ENCODE data around the gene ADD2.

The ADD2 gene

DNA sequence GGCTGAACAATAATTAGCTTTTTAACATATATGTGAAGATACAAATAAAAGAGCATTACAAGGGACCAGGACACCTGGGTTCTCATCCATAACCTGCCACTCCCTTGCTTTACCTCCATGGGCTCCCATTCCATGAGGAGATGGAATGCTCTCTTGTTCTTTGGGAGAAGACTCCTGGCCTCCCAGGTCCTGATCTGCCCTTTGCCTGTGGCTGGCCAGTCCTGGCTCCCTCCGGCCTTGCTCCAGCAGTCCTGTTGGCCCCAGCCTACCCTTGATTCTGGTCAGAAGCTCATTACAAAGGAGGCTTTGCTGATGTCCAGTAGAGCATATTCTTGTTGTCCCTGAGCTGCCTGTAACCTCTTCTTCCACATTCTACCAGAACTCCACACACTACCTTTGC lies 60.3 kb downstream of the ADD2 start:
- DNase-seq (ENCODE audit: low read depth in 1 of 2, low spot score in 1 of 2): no peak

DNA sequence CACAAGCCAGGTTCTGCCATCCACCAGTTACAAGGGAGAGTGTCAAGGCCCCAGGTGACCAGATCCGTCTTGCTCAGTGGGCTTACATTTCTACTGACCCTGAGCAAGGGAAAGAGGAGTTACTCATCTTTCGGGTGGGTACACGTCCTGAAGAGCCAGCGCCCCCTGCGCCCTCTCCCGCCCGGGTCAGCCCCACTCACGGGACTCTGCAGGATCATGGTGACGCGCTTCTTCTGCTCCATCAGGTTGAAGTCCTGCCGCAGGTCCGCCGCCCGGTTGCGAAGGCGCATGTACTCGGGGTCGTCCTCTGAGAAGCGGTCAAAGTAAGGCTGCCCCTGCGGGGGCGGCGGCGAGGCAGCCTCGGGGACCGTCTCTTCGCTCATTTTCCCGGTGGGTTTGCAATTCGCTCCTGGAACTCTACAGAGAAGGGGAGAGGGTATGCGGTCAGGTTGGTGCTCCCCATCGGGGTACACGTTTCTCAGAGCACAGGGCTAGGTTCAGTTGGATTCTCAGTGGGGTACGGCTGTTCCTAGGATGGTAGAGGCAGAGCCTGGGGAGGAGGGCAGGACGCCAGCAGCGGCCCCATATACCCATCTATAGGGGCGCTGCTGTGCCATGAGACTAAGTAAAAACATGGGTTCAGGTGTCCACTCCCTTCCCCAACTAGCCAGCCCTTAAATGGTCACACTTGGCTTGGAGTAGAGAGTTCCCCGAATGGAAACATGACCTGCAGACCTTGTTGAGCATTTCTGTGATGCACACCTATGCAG lies 61.8 kb downstream of the ADD2 start:
- DNase-seq (ENCODE audit: low read depth in 1 of 2, low spot score in 1 of 2): no peak

DNA sequence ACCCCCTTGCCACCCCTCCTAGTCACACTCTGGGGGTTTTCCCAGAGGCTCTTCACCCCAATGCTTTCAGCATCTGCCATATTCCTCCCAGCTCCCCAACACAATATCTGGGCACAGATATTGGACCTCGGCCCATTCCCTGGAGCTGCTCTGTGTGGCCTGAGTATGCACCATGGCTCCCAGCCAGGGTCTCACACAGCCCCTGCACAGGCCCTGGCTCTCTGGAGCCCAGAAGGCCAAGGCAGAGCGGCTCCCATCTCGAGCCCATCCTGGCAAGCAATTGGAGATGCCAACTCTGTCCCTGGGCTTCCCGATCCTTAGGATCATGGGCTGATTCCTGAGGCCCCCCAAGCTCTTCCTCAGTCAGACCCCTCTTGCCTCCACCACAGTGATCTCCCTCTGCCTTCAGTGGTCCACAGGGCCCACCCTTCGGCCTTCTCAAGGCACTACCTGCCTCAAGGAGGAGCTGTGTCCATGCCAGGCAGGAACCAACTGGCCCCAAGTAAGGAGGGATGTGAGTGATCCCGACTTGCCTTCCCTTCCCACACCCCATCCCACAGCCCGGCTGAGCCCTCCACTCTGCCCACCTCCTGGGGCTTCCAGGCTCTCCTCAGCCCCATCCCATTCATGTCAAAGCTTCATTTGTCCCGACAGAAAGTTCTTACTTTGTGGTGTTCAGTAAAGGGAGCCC lies 62.7 kb downstream of the ADD2 start:
- DNase-seq (ENCODE audit: low read depth in 1 of 2, low spot score in 1 of 2): no peak

DNA sequence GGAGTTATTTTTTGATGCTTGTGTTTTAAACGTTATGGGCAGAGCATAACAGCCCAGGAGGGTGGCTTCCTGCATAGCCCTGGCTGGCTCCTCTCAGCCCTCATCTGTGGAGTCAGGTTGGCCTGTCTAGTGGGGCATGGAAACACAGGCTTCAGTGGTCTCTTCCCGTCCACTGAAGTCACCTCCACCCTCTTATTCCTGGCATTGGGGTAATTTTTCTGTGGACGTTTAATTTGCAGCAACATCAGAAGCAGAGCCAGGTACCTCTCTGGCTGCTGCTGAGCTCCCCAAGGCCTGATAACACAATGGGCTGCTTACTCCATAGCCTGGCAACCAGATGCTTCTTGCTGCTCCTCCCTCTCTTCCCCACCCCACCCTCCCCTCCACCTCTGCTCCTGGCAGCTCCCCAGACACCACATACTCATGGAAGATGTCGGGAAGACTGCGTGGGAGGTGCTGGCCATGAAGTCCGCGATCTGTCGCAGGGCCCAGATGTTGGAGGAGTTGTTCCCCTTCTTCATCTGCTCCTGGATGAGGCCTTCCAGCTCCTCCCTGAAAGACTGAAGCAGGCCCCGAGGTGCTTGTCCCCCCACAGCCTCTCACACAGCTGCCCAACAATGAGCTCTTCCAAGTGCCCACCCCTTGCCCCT lies 64.0 kb downstream of the ADD2 start:
- no peak for DNase-seq (ENCODE audit: low read depth in 1 of 2, low spot score in 1 of 2)

DNA sequence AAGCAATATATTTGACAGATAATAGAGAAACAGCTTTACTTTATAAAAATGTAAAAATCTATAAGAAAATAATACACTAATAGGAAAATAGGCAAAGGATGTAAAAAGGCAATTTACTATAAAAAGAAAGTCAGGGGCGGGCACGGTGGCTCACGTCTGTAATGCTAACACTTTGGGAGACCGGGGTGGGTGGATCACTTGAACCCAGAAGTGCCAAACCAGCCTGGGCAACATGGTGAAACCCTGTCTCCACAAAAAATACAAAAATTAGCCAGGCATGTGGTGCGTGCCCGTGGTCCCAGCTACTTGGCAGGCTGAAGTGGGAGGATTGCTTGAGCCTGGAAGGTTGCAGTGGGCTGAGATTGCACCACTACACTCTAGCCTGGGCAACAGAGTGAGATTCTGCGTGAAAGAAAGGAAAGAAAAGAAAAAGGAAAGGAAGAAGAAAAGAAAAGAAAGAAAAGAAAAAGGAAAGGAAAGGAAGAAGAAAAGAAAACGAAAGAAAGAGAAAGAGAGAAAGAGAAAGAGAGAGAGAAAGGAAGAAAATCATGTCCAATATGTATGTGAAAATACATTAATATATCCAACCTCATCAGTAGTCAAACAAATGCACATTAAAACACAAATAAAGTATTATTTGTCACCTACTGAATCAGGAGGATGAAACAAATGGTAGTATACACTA lies 65.1 kb downstream of the ADD2 start:
- no peak for DNase-seq (ENCODE audit: low read depth in 1 of 2, low spot score in 1 of 2)

DNA sequence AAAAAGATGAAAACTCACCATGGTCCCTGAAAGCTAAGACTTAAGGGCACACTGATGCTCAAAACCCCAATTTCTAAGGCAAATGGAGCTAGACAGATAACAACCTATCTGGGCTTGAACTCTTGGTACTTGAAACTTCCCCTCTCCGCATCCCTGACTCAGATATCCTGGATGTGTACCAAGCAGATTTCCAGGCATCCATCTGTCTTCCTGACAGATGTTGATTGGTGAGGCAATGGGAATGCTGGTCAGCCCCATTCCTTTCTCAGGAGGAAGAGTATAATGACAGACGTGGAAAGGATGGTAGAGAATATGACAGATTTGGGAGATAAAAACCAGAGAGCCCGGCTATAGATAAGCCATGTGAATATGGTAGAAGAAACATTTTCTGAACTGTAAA lies 69.2 kb downstream of the ADD2 start:
- DNase-seq (ENCODE audit: low read depth in 1 of 2, low spot score in 1 of 2): no peak

DNA sequence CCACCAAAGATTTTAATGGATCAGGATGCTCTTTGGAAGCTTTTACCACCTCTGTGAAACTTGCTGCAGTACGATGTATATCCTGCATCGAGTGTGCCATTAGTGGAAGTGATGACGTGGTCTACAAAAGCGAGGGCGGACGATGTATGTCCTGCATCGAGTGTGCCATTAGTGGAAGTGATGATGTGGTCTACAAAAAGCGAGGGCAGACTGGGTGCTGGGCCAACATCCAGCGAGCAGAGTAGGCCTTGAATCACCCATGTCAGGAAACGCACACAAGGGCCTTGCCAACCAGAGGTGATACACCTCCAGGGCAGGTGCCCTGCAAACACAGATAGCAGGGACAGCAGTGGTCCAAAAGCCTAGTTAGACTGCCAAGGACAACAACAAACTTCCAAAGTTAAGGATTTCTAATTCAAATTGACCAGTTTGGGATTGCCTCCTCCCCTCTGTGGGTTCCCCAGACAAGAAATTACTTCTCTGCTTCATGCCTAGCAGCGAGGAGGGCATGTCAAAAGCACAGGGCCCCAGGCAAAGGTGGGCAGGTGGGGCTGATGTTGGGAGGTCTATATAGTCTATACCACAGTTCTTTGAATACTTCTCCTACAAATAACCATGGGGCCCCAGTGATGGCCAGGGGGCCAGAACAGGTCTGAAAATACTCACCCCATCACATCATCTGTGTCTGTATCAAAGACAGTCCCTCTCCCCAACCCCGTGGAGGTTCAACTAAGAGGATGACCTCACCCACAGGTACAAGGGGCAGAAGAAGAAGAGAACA lies 70.2 kb downstream of the ADD2 start:
- DNase-seq (ENCODE audit: low read depth in 1 of 2, low spot score in 1 of 2): no peak

DNA sequence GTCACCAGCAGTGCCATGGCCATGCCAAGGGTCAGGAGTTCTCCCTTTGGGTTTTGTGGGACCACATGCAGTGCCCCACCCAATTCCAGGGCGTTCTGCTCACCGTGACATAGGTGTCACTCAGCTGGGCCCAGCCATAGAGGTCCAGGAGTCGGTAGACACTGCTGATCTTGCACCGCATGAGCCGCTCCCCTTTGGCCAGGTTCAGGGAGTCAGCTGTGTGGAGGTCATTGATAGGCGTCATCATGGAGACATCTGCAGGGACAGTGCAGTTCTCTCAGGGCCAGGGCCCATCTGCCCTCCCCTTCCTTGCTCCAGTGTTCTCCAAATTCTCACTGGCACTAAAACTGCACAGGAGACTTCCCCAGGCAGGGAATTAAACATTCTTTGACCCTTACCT lies 71.9 kb downstream of the ADD2 start:
- no peak for DNase-seq (ENCODE audit: low read depth in 1 of 2, low spot score in 1 of 2)

DNA sequence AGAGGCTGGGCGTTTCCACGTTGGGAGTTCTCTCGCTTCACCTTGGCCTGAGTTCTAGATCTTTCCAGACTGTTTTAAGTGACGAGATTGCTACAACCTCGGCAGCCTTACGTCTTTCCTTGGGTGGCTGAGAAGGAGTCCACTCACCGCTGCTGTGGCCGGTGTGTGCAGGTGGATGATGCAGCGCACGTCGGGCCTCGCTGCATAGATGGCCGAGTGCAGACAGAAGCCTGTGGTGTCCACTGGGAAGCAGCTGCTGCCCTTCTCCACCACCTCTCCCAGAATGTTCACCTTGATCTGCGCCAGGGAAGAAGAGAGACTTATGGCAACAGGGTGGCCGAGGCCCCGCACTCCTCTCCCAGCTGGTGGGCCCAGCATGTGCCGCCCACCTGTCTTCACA lies 75.7 kb downstream of the ADD2 start:
- no peak for DNase-seq (ENCODE audit: low read depth in 1 of 2, low spot score in 1 of 2)

DNA sequence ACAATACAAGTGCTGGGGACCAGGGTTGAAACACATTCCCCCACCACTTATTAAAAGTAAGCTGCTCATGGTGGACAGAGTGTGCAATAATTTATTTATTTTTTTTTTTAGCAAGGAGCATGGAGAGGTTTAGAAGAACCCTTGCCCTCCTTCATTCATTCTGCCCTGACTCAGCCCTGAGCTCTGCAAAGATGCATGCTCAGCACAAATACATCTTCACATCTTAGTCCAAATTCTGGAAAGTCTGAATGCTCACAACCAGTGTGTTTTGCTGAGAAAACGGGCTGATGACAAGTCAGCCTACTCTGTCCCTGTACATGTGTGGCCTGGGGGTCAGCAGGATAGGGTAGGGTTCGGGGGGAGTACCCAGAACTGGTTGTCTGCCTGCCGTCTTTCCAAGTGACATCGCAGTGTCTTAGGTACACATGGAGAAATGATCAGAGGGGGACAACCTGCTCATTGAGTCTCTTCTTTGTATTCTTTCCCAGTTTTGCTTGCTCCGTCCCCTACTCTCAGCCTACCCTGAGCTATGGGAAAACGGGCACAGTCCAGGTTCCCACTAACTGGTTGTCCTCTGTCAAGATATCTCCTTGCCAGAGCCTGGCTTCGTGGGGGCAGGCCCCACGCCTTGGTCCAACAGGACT lies 76.4 kb downstream of the ADD2 start:
- no peak for DNase-seq (ENCODE audit: low read depth in 1 of 2, low spot score in 1 of 2)

DNA sequence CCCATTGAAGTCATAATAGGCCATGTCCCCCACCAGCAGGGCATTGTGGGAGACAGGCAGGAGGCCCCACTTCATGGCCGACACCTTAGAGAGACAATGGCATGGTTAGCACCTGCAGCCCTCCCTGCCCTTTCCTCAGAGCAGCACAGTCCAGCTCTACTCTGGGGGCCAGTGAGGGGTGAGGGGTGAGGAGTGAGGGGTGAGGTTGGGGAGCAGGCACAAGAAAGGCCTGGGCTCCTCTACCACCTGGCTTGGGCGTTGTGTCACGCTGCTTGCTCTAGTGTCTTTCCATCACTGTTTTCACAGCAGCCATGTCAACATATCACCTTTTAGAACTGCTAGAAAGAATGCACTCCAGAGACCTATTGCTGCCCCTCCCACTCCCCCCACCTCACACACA lies 77.2 kb downstream of the ADD2 start:
- no peak for DNase-seq (ENCODE audit: low read depth in 1 of 2, low spot score in 1 of 2)

DNA sequence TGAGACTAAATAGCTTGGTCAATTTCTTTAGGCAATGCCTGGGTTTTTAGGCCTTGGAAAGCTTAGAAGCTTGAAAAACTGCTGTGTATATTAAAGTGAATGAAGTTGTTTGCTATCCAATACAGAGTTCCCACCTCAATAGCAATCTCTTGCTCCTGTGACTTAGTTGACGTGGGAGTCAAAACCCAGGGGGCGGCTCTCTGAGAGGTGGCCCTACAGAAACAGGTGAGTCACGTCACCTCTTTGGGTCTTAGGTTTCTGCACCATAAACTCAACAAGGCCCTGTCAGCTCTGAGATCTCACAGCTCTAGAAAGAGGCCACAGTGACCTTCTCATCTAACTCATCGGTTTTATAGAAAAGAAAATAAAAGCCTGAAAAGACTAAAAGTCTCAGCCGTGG lies 79.6 kb downstream of the ADD2 start:
- no peak for DNase-seq (ENCODE audit: low read depth in 1 of 2, low spot score in 1 of 2)

DNA sequence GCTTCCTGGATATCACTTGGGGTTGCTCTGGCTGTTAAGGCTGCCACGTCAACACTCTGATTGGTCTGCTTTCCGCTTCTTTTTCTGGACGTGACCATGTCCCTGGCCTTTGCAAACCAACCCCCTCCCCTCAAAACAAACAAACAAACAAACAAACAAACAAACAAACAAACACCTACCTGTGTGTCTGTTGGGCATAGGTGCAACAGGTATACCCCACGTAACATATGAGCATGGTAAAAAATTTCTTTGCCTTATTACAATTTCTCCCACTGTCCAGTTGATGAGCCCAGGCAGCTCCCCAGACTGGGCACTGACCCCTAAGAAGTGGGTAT lies 80.6 kb downstream of the ADD2 start:
- no peak for DNase-seq (ENCODE audit: low read depth in 1 of 2, low spot score in 1 of 2)

DNA sequence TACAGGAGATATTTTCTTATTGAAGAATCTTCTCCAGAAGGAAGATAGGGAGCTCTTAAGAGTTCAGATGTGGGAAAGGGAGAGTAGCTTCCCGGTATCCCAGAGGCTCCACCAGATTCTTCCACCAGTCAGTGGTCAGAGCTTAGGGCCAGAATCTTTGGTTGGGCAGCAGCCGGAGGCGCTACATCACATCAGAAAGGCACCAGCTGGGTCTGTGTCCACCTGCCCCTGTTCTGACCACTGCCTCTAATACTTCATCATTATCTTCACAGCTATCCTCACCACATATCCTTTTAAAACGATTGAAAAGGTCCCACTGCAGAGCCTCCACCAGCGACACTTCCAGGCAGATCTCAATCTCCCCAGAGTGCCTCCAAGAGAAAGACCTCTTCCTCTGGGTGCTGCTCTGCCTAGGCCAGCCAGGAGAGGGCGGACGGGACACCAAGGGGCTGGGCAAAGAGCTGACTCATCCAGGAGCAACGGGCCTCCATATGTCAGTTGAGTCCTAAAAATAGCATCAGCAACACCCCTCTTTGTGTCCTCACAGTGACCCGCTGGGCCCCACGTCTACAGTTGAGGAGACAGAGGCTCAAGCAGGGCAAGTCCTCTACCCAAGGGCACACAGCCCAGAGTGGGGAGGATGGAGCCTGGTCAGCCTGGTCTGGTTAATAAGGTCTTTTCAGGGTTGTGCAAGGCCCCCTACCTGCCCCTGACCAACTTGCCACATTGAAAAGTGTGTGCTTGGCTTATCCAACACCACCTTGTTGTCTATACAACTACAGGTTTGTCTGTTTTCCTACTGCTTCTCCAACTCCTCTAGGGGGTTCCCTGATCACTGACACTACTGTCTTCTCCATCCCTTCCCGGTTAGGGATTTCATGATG lies 81.2 kb downstream of the ADD2 start:
- no peak for DNase-seq (ENCODE audit: low read depth in 1 of 2, low spot score in 1 of 2)

DNA sequence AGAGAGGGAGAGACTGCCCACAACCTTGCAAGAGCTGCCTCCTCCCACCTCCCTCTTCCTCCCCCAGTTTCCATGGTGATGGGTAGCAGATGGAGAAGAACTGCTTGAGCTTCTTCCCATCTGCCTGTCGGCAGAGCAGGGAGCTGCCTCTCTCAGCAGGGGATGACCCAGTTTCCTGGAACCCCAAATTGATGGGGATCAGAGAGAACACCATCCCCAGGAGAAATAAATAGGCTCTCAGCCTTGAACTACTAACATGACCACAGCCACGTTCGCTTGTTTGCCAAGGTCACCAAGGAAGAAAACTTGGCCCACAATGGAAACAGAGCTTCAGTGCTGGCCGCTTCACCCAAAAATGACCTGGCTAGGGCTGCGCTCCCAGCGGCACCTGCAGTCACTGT lies 82.2 kb downstream of the ADD2 start:
- DNase-seq (ENCODE audit: low read depth in 1 of 2, low spot score in 1 of 2): no peak

DNA sequence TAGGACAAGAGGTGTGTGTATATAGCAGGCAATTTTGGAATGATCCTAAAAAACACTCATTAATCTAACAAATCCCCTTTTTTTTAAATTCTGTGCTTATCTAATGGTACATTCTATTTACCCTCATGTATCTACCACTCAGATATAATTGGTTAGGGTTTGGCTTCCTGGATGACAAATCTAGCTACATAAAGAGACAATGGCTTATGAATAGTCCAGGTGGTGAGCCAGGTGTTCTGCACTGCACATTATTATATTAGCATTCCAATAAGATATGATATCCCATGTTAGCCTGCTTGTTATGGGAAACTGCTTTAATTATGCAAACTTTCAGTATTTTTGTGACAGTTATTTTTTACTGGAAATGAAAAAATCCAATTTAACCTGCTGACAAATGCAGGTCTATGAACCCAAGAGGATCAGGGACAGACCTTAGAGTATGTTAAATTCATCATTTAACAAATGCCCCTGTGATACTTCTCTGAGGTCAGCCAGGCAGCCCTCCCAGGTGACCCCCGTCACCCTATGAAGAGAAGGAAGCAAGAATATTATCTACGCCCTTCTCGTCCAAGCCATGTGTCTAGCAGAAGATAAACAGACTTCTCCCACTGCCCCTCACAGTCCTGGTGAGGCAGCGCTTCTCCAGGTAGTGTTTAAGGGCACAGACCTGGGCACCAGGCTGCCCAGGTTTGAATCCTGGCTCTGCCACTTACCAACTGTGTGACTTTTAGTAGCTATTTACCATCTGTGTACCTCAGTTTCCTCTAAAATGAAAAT lies 83.0 kb downstream of the ADD2 start:
- DNase-seq (ENCODE audit: low read depth in 1 of 2, low spot score in 1 of 2): no peak

DNA sequence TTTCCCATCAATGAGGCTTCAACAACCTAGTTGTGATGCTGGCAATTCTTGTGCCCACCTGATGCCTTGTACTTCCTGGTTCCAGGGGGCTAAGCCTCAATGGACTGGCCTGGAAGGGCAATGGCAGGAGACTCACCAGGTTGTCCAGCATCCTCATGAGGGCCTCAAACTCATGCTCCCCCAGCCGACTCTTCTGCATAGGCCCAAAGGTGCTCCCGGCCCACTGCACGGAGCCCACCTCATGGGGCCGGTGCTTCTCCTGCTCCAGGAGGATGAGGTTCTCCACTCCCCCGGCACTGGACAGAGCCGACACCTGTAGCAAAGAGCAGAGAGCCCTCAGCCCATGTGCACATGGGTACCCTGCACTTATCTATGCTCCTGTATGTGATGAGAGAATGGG lies 84.5 kb downstream of the ADD2 start:
- no peak for DNase-seq (ENCODE audit: low read depth in 1 of 2, low spot score in 1 of 2)

DNA sequence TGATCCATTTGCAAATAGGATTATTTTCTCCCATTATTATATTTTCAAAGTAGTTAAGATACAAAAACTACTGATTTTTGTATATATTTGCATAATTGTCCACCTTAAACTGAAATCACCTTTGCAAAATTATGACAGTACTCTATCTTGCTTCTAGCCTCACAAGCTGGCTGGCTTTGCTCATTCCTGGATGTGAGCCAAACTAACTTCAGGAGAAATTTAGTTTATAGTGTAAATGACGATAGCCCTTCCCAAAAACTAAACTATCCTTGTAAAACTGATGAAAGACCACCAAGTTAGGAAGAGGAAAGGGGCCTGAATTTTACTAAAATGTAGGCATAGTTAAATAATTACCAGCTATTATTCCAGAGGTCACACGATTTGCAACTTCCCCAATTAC lies 87.3 kb downstream of the ADD2 start:
- DNase-seq (ENCODE audit: low read depth in 1 of 2, low spot score in 1 of 2): no peak

DNA sequence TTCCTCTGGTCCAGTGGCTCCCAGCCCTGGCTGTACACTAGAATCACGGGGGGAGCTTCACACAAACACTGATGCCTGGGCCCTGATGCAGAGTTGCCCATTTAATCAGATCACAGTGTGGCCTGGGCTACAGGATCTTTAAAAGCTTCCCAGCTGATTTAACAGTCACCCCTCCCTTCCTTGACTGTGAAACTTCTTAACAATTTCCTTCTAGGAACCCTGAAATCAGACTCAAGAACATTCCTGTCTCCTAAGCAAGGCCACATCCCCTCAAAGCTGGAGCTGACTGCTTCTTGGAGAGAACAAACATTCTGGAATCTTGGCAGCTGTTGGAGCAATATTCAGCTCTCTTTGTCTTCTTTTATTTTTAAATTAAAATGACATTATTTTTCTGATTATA lies 88.7 kb downstream of the ADD2 start:
- no peak for DNase-seq (ENCODE audit: low read depth in 1 of 2, low spot score in 1 of 2)

Measured in stimulated activated CD4-positive, alpha-beta T cell treated with anti-CD3 and anti-CD28 coated beads, Interleukin-15, amount 100 ng/mL, for 1 hour (primary cell).